Esophagus squamous epithelium (tissue), 4 donors: ENCODE data around the gene CAMK2G.

Experiments
- CTCF ChIP-seq, 6 experiments: fragments of 450-650 bp in 4 of 6; fragments of 200-600 bp in 2 of 6; sonication (generic) in 2 of 6; IDR thresholded peaks; one replicate each; pipeline ENCODE4 v1.5.1; 2016 to 2019; ENCODE audit warnings: antibody characterized with exemption in 6 of 6, mild to moderate bottlenecking in 4 of 6, moderate library complexity in 4 of 6
- POLR2A ChIP-seq, 4 donors: fragments of 450-650 bp; IDR thresholded peaks; one replicate each; pipeline ENCODE4 v1.6.1; 2017; ENCODE audit warnings: antibody characterized with exemption in 4 of 4, mild to moderate bottlenecking in 4 of 4, moderate library complexity in 3 of 4

- TF ChIP-seq POLR2A (IDR thresholded peaks at IDR 0.05) (no peak), CTCF (IDR thresholded peaks at IDR 0.05) (no peak)
These were observed 752 bp upstream of the CAMK2G start for GRCh38 chr10:73875139-73875475.
